Measurements from ENCODE around the gene TANGO2.

Gene TANGO2

GRCh38 chr22:20105456-20106204 lies 84.7 kb downstream of the TANGO2 start:
- FAIRE-seq (no peak), DNase-seq (ENCODE audit: insufficient read length, low spot score) (no peak)
- no peak for TF ChIP-seq POLR2AphosphoS5 (IDR thresholded peaks at IDR 0.05; ENCODE audit: low read depth, low read length)
- no peak for TF ChIP-seq PAX5 (IDR thresholded peaks at IDR 0.05; ENCODE audit: insufficient read depth, low read length, severe bottlenecking)

- FAIRE-seq: no peak
- DNase-seq (ENCODE audit: insufficient read length, low spot score): no peak
Observed at GRCh38 chr22:20106205-20106848, 85.4 kb downstream of the TANGO2 start.

GRCh38 chr22:20106849-20107237 lies 85.9 kb downstream of the TANGO2 start:
- DNase-seq (ENCODE audit: insufficient read length, low spot score): no peak
- no peak for FAIRE-seq
- TF ChIP-seq PAX5 (IDR thresholded peaks at IDR 0.05; ENCODE audit: insufficient read depth, low read length, severe bottlenecking) (no peak), TAF1 (IDR thresholded peaks at IDR 0.05; ENCODE audit: low read depth, low read length) (no peak), SPI1 (IDR thresholded peaks at IDR 0.05; ENCODE audit: low read depth, low read length) (no peak), POU2F2 (IDR thresholded peaks at IDR 0.05; ENCODE audit: low read depth, low read length) (no peak)

More at GRCh38 chr22:20106205-20106848, 85.4 kb downstream of the TANGO2 start:
- TF ChIP-seq TAF1 (IDR thresholded peaks at IDR 0.05; ENCODE audit: low read depth, low read length) (no peak), POLR2A (IDR thresholded peaks at IDR 0.05; ENCODE audit: low read depth, low read length) (no peak), PAX5 (IDR thresholded peaks at IDR 0.05; ENCODE audit: insufficient read depth, low read length, severe bottlenecking) (no peak), SPI1 (IDR thresholded peaks at IDR 0.05; ENCODE audit: low read depth, low read length) (no peak), POU2F2 (IDR thresholded peaks at IDR 0.05; ENCODE audit: low read depth, low read length) (no peak), POLR2AphosphoS5 (IDR thresholded peaks at IDR 0.05; ENCODE audit: low read depth, low read length) (no peak)

GRCh38 chr22:20107471-20107901 lies 86.6 kb downstream of the TANGO2 start:
- DNase-seq (ENCODE audit: insufficient read length, low spot score) (no peak), FAIRE-seq (no peak)
- no peak for TF ChIP-seq TAF1 (IDR thresholded peaks at IDR 0.05; ENCODE audit: low read depth, low read length)
- no peak for TF ChIP-seq PAX5 (IDR thresholded peaks at IDR 0.05; ENCODE audit: insufficient read depth, low read length, severe bottlenecking)
- TF ChIP-seq POLR2AphosphoS5 (IDR thresholded peaks at IDR 0.05; ENCODE audit: low read depth, low read length): no peak
- no peak for TF ChIP-seq POU2F2 (IDR thresholded peaks at IDR 0.05; ENCODE audit: low read depth, low read length)
- no peak for TF ChIP-seq POLR2A (IDR thresholded peaks at IDR 0.05; ENCODE audit: low read depth, low read length)
- no peak for TF ChIP-seq SPI1 (IDR thresholded peaks at IDR 0.05; ENCODE audit: low read depth, low read length)

GRCh38 chr22:20107951-20108756 lies 87.2 kb downstream of the TANGO2 start:
- TF ChIP-seq POLR2A (IDR thresholded peaks at IDR 0.05; ENCODE audit: low read depth, low read length) (peak; percentile 15; the same call in 1 of the 2 replicates), POU2F2 (IDR thresholded peaks at IDR 0.05; ENCODE audit: low read depth, low read length) (no peak)
- no peak for DNase-seq (ENCODE audit: insufficient read length, low spot score)
- FAIRE-seq: no peak

- no peak for DNase-seq (ENCODE audit: insufficient read length, low spot score)
- FAIRE-seq: no peak
Observed at GRCh38 chr22:20108757-20109230, 87.9 kb downstream of the TANGO2 start.

GRCh38 chr22:20109411-20110358 lies 88.8 kb downstream of the TANGO2 start:
- DNase-seq (ENCODE audit: insufficient read length, low spot score) (no peak), FAIRE-seq (no peak)
- peak; percentile 40 for TF ChIP-seq POLR2AphosphoS5 (IDR thresholded peaks at IDR 0.05; ENCODE audit: low read depth, low read length)
- TF ChIP-seq POLR2A (IDR thresholded peaks at IDR 0.05; ENCODE audit: low read depth, low read length): 0 out of 2 replicates have a peak, but pooled peaks have one; percentile 13
- TF ChIP-seq SPI1 (IDR thresholded peaks at IDR 0.05; ENCODE audit: low read depth, low read length): no peak
- peak; percentile 28; the same call in 1 of the 2 replicates for TF ChIP-seq POU2F2 (IDR thresholded peaks at IDR 0.05; ENCODE audit: low read depth, low read length)

More at GRCh38 chr22:20108757-20109230, 87.9 kb downstream of the TANGO2 start:
- TF ChIP-seq POLR2AphosphoS5 (IDR thresholded peaks at IDR 0.05; ENCODE audit: low read depth, low read length): no peak
- no peak for TF ChIP-seq SPI1 (IDR thresholded peaks at IDR 0.05; ENCODE audit: low read depth, low read length)
- no peak for TF ChIP-seq POU2F2 (IDR thresholded peaks at IDR 0.05; ENCODE audit: low read depth, low read length)
- TF ChIP-seq TAF1 (IDR thresholded peaks at IDR 0.05; ENCODE audit: low read depth, low read length): no peak
- no peak for TF ChIP-seq POLR2A (IDR thresholded peaks at IDR 0.05; ENCODE audit: low read depth, low read length)

- TF ChIP-seq POLR2A (IDR thresholded peaks at IDR 0.05; ENCODE audit: low read depth, low read length) (no peak), TAF1 (IDR thresholded peaks at IDR 0.05; ENCODE audit: low read depth, low read length) (no peak), POLR2AphosphoS5 (IDR thresholded peaks at IDR 0.05; ENCODE audit: low read depth, low read length) (no peak), POU2F2 (IDR thresholded peaks at IDR 0.05; ENCODE audit: low read depth, low read length) (no peak), PAX5 (IDR thresholded peaks at IDR 0.05; ENCODE audit: insufficient read depth, low read length, severe bottlenecking) (no peak), SPI1 (IDR thresholded peaks at IDR 0.05; ENCODE audit: low read depth, low read length) (no peak)
- FAIRE-seq: no peak
Observed at GRCh38 chr22:20110359-20110985, 89.6 kb downstream of the TANGO2 start.

More at GRCh38 chr22:20110359-20110985, 89.6 kb downstream of the TANGO2 start:
- DNase-seq (ENCODE audit: insufficient read length, low spot score): no peak
